Kidney capillary endothelial cell (primary cell): ENCODE results near the gene SH2D1B.
"Not testable (repeated sequence)": the region's sequence is repeated elsewhere in the genome, so short reads cannot be mapped to it uniquely, and the experiment has no call there.

Experiments used
- DNase-seq: peaks from one replicate; pipeline ENCODE4 v3.0.0-alpha.2; 2018; ENCODE audit warnings: low spot score

Gene SH2D1B

GRCh38 chr1:162412002-162412401 lies at the start of gene SH2D1B:
Gene SH2D1B, minus strand, starts transcription at chr1:162412136. Its CDS starts 120 bp downstream, at chr1:162412016.
- DNase-seq = peak; percentile 11

GRCh38 chr1:162458236-162458635 lies 46.3 kb upstream of the SH2D1B start:
- DNase-seq = no peak

- DNase-seq = no peak
These were observed 44.4 kb upstream of the SH2D1B start for GRCh38 chr1:162456323-162456722.

- not testable (repeated sequence) for DNase-seq
These were observed 42.4 kb upstream of the SH2D1B start for GRCh38 chr1:162454361-162454760.

- DNase-seq = no peak
These were observed 35.0 kb upstream of the SH2D1B start for GRCh38 chr1:162446946-162447345.

GRCh38 chr1:162444903-162445302 lies 33.0 kb upstream of the SH2D1B start:
- DNase-seq = no peak

- not testable (repeated sequence) for DNase-seq
These were observed 21.2 kb upstream of the SH2D1B start for GRCh38 chr1:162432977-162433713.

- DNase-seq = no peak
These were observed 18.6 kb upstream of the SH2D1B start for GRCh38 chr1:162430583-162430982.

GRCh38 chr1:162422662-162423375 lies 10.9 kb upstream of the SH2D1B start:
- no peak for DNase-seq

GRCh38 chr1:162421258-162422164 lies 9.6 kb upstream of the SH2D1B start:
- DNase-seq = no peak

GRCh38 chr1:162420120-162420519 lies 8.2 kb upstream of the SH2D1B start:
- DNase-seq = no peak

GRCh38 chr1:162419450-162419931 lies 7.6 kb upstream of the SH2D1B start:
- DNase-seq = not testable (repeated sequence)

GRCh38 chr1:162418584-162418983 lies 6.6 kb upstream of the SH2D1B start:
- not testable (repeated sequence) for DNase-seq

- no peak for DNase-seq
These were observed 5.7 kb upstream of the SH2D1B start for GRCh38 chr1:162417650-162418049.

- DNase-seq = no peak
These were observed 5.0 kb upstream of the SH2D1B start for GRCh38 chr1:162416909-162417308.

- no peak for DNase-seq
These were observed 4.3 kb upstream of the SH2D1B start for GRCh38 chr1:162416215-162416614.

- no peak for DNase-seq
These were observed 4.4 kb downstream of the SH2D1B start for GRCh38 chr1:162407539-162407938.

GRCh38 chr1:162406811-162407210 lies 5.1 kb downstream of the SH2D1B start:
- DNase-seq = no peak

GRCh38 chr1:162405800-162406199 lies 6.1 kb downstream of the SH2D1B start:
- no peak for DNase-seq

GRCh38 chr1:162404550-162405160 lies 7.3 kb downstream of the SH2D1B start:
- no peak for DNase-seq

GRCh38 chr1:162400790-162401355 lies 11.1 kb downstream of the SH2D1B start:
- DNase-seq = no peak
